H9 (cell line): ENCODE data around the gene RALGAPA2. TPM values are rescaled to one million over a fixed set of nuclear protein-coding genes. Genes with fewer than 3 reads are reported as not detected.

ENCODE experiments used
- DNase-seq: peaks from one replicate; pipeline ENCODE4 v3.0.0-alpha.2; 2017
- H2AFZ ChIP-seq: one replicate; pipeline ENCODE4 v1.6.1; 2013; ENCODE audit warnings: mild to moderate bottlenecking, low read length, control low read depth, moderate library complexity
- H2AK5ac ChIP-seq: 2 replicates; pipeline ENCODE4 v1.6.1; 2013; ENCODE audit warnings: low read length, control low read depth, mixed read lengths; ENCODE audit not compliant: insufficient read length
- H2BK120ac ChIP-seq: one replicate; pipeline ENCODE4 v1.6.1; 2013; ENCODE audit warnings: low read depth, mild to moderate bottlenecking, low read length, control low read depth, inconsistent platforms; ENCODE audit not compliant: poor library complexity, severe bottlenecking
- H2BK12ac ChIP-seq: 2 replicates; pipeline ENCODE4 v1.6.1; 2013; ENCODE audit warnings: low read length, control low read depth, mixed read lengths, low read depth; ENCODE audit not compliant: insufficient read length
- H2BK15ac ChIP-seq: 2 replicates; pipeline ENCODE4 v1.6.1; 2013; ENCODE audit warnings: low read depth, low read length, control low read depth
- H2BK20ac ChIP-seq: one replicate; pipeline ENCODE4 v1.6.1; 2013; ENCODE audit warnings: low read depth, mild to moderate bottlenecking, low read length, control low read depth, inconsistent platforms; ENCODE audit not compliant: poor library complexity, severe bottlenecking
- H2BK5ac ChIP-seq: 2 replicates; pipeline ENCODE4 v1.6.1; 2013; ENCODE audit warnings: low read length, control low read depth, mixed read lengths; ENCODE audit not compliant: insufficient read length
- H3K14ac ChIP-seq: 2 replicates; pipeline ENCODE4 v1.6.1; 2013; ENCODE audit warnings: low read length, control low read depth; ENCODE audit not compliant: insufficient read depth
- H3K18ac ChIP-seq: 2 replicates; pipeline ENCODE4 v1.6.1; 2013; ENCODE audit warnings: low read depth, mild to moderate bottlenecking, mixed read lengths, low read length, control low read depth; ENCODE audit not compliant: insufficient read length
- H3K23ac ChIP-seq: 2 replicates; pipeline ENCODE4 v1.6.1; 2013; ENCODE audit warnings: low read length, control low read depth, mixed read lengths, low read depth; ENCODE audit not compliant: insufficient read length
- H3K23me2 ChIP-seq: 2 replicates; pipeline ENCODE4 v1.6.1; 2013; ENCODE audit warnings: low read depth, mild to moderate bottlenecking, mixed read lengths, low read length, control low read depth; ENCODE audit not compliant: insufficient read length, poor library complexity, severe bottlenecking
- H3K27ac ChIP-seq: 2 replicates; pipeline ENCODE4 v1.5.1; 2013; ENCODE audit warnings: low read length, control low read depth, mixed read lengths, low read depth; ENCODE audit not compliant: insufficient read length
- H3K27me3 ChIP-seq: 2 replicates; pipeline ENCODE4 v1.6.1; 2013; ENCODE audit warnings: low read length, control low read depth, inconsistent platforms; ENCODE audit not compliant: insufficient read depth
- H3K4ac ChIP-seq: 2 replicates; pipeline ENCODE4 v1.6.1; 2013; ENCODE audit warnings: low read depth, mild to moderate bottlenecking, control low read depth, inconsistent platforms, low read length, moderate library complexity
- H3K4me1 ChIP-seq: 2 replicates; pipeline ENCODE4 v1.6.1; 2013; ENCODE audit warnings: low read length, control low read depth, inconsistent platforms; ENCODE audit not compliant: insufficient read depth
- H3K4me2 ChIP-seq: 2 replicates; pipeline ENCODE4 v1.6.1; 2013; ENCODE audit warnings: low read length, control low read depth, mixed read lengths; ENCODE audit not compliant: insufficient read length, insufficient read depth
- H3K56ac ChIP-seq: 2 replicates; pipeline ENCODE4 v1.6.1; 2013; ENCODE audit warnings: low read depth, mild to moderate bottlenecking, mixed read lengths, low read length, control low read depth; ENCODE audit not compliant: insufficient read length
- H3K79me1 ChIP-seq: 2 replicates; pipeline ENCODE4 v1.6.1; 2013; ENCODE audit warnings: low read depth, mild to moderate bottlenecking, moderate library complexity, low read length, control low read depth, inconsistent platforms; ENCODE audit not compliant: insufficient read depth, poor library complexity, severe bottlenecking
- H3K79me2 ChIP-seq: 2 replicates; pipeline ENCODE4 v1.6.1; 2013; ENCODE audit warnings: low read length, control low read depth, inconsistent platforms; ENCODE audit not compliant: insufficient read depth
- H3K9ac ChIP-seq: 2 replicates; pipeline ENCODE4 v1.6.1; 2013; ENCODE audit warnings: low read length, control low read depth, mixed read lengths; ENCODE audit not compliant: insufficient read length; ENCODE audit errors: extremely low read depth
- H3K9me3 ChIP-seq: one replicate; pipeline ENCODE4 v1.6.1; 2013; ENCODE audit warnings: low read depth, low read length, inconsistent platforms; ENCODE audit not compliant: control insufficient read depth
- H3T11ph ChIP-seq: one replicate; pipeline ENCODE4 v1.6.1; 2013; ENCODE audit warnings: mild to moderate bottlenecking, low read length, control low read depth, inconsistent platforms
- H4K20me1 ChIP-seq: one replicate; pipeline ENCODE4 v1.6.1; 2013; ENCODE audit not compliant: control insufficient read depth, insufficient read length, insufficient read depth
- H4K5ac ChIP-seq: 2 replicates; pipeline ENCODE4 v1.6.1; 2013; ENCODE audit warnings: low read depth, mild to moderate bottlenecking, mixed read lengths, low read length, control low read depth; ENCODE audit not compliant: insufficient read length
- H4K8ac ChIP-seq: replicated peaks from 2 replicates; pipeline ENCODE4 v1.6.1; 2013; ENCODE audit warnings: low read length, control low read depth, mixed read lengths, low read depth; ENCODE audit not compliant: insufficient read length
- H4K91ac ChIP-seq: 2 replicates; pipeline ENCODE4 v1.6.1; 2013; ENCODE audit warnings: low read depth, mild to moderate bottlenecking, moderate library complexity, mixed read lengths, low read length, control low read depth; ENCODE audit not compliant: insufficient read length
- H3K27ac Mint-ChIP-seq, 3 experiments: 2 replicates in 2 of 3; 3 replicates in 1 of 3; pipeline ENCODE4 v1.8.0; 2020 to 2021; ENCODE audit warnings: mixed read lengths in 3 of 3, mild to moderate bottlenecking in 1 of 3, moderate library complexity in 1 of 3
- H3K27me3 Mint-ChIP-seq: 2 replicates; pipeline ENCODE4 v1.8.0; 2021; ENCODE audit warnings: low read depth, mild to moderate bottlenecking, moderate library complexity, mixed read lengths
- H3K36me3 Mint-ChIP-seq, 3 experiments: 2 replicates in 2 of 3; 3 replicates in 1 of 3; pipeline ENCODE4 v1.8.0; 2020 to 2021; ENCODE audit warnings: low read depth in 3 of 3, mixed read lengths in 3 of 3; ENCODE audit not compliant: insufficient read depth in 1 of 3
- H3K4me1 Mint-ChIP-seq, 2 experiments: 2 replicates each; pipeline ENCODE4 v1.8.0; 2020; ENCODE audit warnings: mixed read lengths in 2 of 2
- H3K4me3 Mint-ChIP-seq, 2 experiments: 2 replicates in 1 of 2; 3 replicates in 1 of 2; pipeline ENCODE4 v1.8.0; 2020 to 2021; ENCODE audit warnings: mild to moderate bottlenecking in 2 of 2, mixed read lengths in 2 of 2, moderate library complexity in 1 of 2
- H3K9me3 Mint-ChIP-seq, 2 experiments: 2 replicates in 1 of 2; 3 replicates in 1 of 2; pipeline ENCODE4 v1.8.0; 2020; ENCODE audit warnings: mild to moderate bottlenecking in 2 of 2, mixed read lengths in 2 of 2, moderate library complexity in 1 of 2
- WGBS: extraction: QIAGEN DNeasy Blood & Tissue Kit; methylation state at CpG from one replicate; pipeline ENCODE4 v1.1.7; 2013; ENCODE audit warnings: missing lambda C conversion rate, low lambda C conversion rate, mixed read lengths; ENCODE audit not compliant: insufficient read length; ENCODE audit errors: extremely low coverage; 5-methylcytosine and 5-hydroxymethylcytosine counted together
- total RNA-seq: library from RNA; stranded (reverse); gene quantifications from 2 replicates; pipeline ENCODE4 v1.2.1, GENCODE V29; 2021
- TF ChIP-seq, protein P1 (sequence below): fragments of 200-600 bp; sonication (generic); conservative IDR thresholded peaks from 3 replicates; pipeline ENCODE4 v1.8.0; 2021; ENCODE audit warnings: antibody characterized with exemption, mild to moderate bottlenecking

The RALGAPA2 gene
- total RNA-seq, 1 experiment from 2014 or later, result 16.6 TPM

DNA sequence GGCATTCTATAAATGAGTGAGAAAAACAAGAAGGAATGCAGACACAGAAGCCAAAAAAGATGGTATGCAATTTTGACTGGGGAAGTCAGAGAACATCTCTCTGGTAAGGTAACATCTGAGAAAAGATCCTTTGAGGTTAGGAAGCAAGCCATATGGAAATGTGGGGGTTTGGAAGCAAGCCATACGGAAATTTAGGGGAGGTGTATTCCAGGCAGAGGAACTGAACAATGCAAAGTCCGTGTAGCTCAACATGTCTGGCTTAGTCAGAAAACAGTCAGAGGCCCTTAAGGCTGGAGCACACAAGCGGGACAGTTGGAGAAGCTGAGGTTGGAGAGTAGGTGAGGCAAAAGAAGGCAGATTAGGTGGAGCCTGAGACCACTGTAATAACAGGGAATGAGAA is 35.3 kb downstream of the RALGAPA2 start:
- H2BK5ac ChIP-seq, result no peak overlapping the region
- H2BK120ac ChIP-seq, result no peak overlapping the region
- no peaks in the 10 kb centered on the region for H4K20me1 ChIP-seq
- H4K91ac ChIP-seq, result no peak overlapping the region
- H3K14ac ChIP-seq, result no peak overlapping the region
- H3K18ac ChIP-seq, result no peak overlapping the region
- H3K4me1 ChIP-seq, result peaks cover 6% of the 10 kb centered on the region; the same call in 1 of the 2 replicates
- H2BK12ac ChIP-seq, result no peak overlapping the region
- H3K4me2 ChIP-seq, result no peak overlapping the region
- no peaks in the 10 kb centered on the region for H3K23me2 ChIP-seq
- no peak overlapping the region for H3K56ac ChIP-seq
- Mint-ChIP-seq H3K27ac (peak overlapping the region in 1 of 3 experiments; percentile 25; a peak in 2 of 7 replicates), H3K4me3 (no peak overlapping the region), H3K27me3 (no peaks in the 10 kb centered on the region), H3K9me3 (no peaks in the 10 kb centered on the region), H3K4me1 (peaks cover 6% of the 10 kb centered on the region in 2 experiments; a peak in 3 of 4 replicates), H3K36me3 (peaks cover 6 to 15% (median 15%) of the 10 kb centered on the region in 3 experiments; a peak in 6 of 7 replicates)
- DNase-seq, result no peak
- H2BK15ac ChIP-seq, result no peak overlapping the region
- no peaks in the 10 kb centered on the region for H3K27me3 ChIP-seq
- TF ChIP-seq, protein P1, sequence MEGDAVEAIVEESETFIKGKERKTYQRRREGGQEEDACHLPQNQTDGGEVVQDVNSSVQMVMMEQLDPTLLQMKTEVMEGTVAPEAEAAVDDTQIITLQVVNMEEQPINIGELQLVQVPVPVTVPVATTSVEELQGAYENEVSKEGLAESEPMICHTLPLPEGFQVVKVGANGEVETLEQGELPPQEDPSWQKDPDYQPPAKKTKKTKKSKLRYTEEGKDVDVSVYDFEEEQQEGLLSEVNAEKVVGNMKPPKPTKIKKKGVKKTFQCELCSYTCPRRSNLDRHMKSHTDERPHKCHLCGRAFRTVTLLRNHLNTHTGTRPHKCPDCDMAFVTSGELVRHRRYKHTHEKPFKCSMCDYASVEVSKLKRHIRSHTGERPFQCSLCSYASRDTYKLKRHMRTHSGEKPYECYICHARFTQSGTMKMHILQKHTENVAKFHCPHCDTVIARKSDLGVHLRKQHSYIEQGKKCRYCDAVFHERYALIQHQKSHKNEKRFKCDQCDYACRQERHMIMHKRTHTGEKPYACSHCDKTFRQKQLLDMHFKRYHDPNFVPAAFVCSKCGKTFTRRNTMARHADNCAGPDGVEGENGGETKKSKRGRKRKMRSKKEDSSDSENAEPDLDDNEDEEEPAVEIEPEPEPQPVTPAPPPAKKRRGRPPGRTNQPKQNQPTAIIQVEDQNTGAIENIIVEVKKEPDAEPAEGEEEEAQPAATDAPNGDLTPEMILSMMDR, result no peak
- no peak overlapping the region for H4K8ac ChIP-seq
- no peak overlapping the region for H4K5ac ChIP-seq
- H3K4ac ChIP-seq, result no peak overlapping the region
- H3K79me1 ChIP-seq, result peaks cover 3% of the 10 kb centered on the region
- H3T11ph ChIP-seq, result no peak overlapping the region
- H3K79me2 ChIP-seq, result no peaks in the 10 kb centered on the region
- H3K23ac ChIP-seq, result no peak overlapping the region
- H3K9ac ChIP-seq, result no peak overlapping the region
- no peak overlapping the region for H2BK20ac ChIP-seq
- no peak overlapping the region for H2AK5ac ChIP-seq
- H3K27ac ChIP-seq, result no peak overlapping the region
- H3K9me3 ChIP-seq, result no peaks in the 10 kb centered on the region
- no peak overlapping the region for H2AFZ ChIP-seq
- no CpG with 5 or more reads among the region's 3 CpGs for WGBS
